A549 (cell line): ENCODE measurements around the gene KCNQ5.

Experiments used
- CBX2 ChIP-seq: fragments of 200-600 bp; sonication (generic); IDR thresholded peaks from 2 replicates; pipeline ENCODE4 v1.6.1; 2016; ENCODE audit warnings: low read depth, mild to moderate bottlenecking, borderline replicate concordance
- CHD2 ChIP-seq: fragments of 150-350 bp; IDR thresholded peaks from 2 replicates; pipeline ENCODE4 v1.6.1; 2014; ENCODE audit warnings: low read length; ENCODE audit not compliant: partially characterized antibody
- CHD4 ChIP-seq: fragments of 200-600 bp; sonication (generic); IDR thresholded peaks from 2 replicates; pipeline ENCODE4 v1.6.1; 2016; ENCODE audit warnings: antibody characterized with exemption, mild to moderate bottlenecking, borderline replicate concordance
- EP300 ChIP-seq, 2 experiments: fragments of >200 bp; sonication (Bioruptor Twin); formaldehyde crosslinking; IDR thresholded peaks; 2 replicates in 1 of 2; 3 replicates in 1 of 2; pipeline ENCODE4 v1.6.1; 2016 to 2017
- HOXB13 ChIP-seq: fragments of 250-450 bp; sonication (Bioruptor Pico); IDR thresholded peaks from 2 replicates; pipeline ENCODE4 v1.5.0; 2020; ENCODE audit warnings: low read depth, mild to moderate bottlenecking, moderate library complexity
- MYC ChIP-seq: IDR thresholded peaks from 2 replicates; pipeline ENCODE4 v1.6.1; 2012; ENCODE audit warnings: mild to moderate bottlenecking, inconsistent platforms, low read length, improper control_type of control experiment, borderline replicate concordance
- POLR2A ChIP-seq: IDR thresholded peaks from 2 replicates; pipeline ENCODE4 v1.6.1; 2012; ENCODE audit warnings: mild to moderate bottlenecking, low read length
- POLR2AphosphoS2 ChIP-seq: conservative IDR thresholded peaks from 2 replicates; pipeline ENCODE4 v1.6.1; 2012; ENCODE audit warnings: low read length, improper control_type of control experiment, inconsistent platforms
- RAD21 ChIP-seq, 2 experiments: fragments of >200 bp in 1 of 2; sonication (Bioruptor Twin) in 1 of 2; formaldehyde crosslinking in 1 of 2; IDR thresholded peaks in 1 of 2; conservative IDR thresholded peaks in 1 of 2; 2 replicates in 1 of 2; 3 replicates in 1 of 2; pipeline ENCODE4 v1.6.1; 2012 to 2018; ENCODE audit warnings: inconsistent platforms in 1 of 2
- TF ChIP-seq, protein P1 (sequence below): fragments of >200 bp; sonication (Bioruptor Twin); formaldehyde crosslinking; IDR thresholded peaks from 3 replicates; pipeline ENCODE4 v1.5.1; 2016
- TF ChIP-seq, protein P2 (sequence below): fragments of 200-600 bp; sonication (generic); IDR thresholded peaks from 2 replicates; pipeline ENCODE4 v1.6.1; 2016; ENCODE audit warnings: antibody characterized with exemption, mild to moderate bottlenecking, moderate library complexity

DNA sequence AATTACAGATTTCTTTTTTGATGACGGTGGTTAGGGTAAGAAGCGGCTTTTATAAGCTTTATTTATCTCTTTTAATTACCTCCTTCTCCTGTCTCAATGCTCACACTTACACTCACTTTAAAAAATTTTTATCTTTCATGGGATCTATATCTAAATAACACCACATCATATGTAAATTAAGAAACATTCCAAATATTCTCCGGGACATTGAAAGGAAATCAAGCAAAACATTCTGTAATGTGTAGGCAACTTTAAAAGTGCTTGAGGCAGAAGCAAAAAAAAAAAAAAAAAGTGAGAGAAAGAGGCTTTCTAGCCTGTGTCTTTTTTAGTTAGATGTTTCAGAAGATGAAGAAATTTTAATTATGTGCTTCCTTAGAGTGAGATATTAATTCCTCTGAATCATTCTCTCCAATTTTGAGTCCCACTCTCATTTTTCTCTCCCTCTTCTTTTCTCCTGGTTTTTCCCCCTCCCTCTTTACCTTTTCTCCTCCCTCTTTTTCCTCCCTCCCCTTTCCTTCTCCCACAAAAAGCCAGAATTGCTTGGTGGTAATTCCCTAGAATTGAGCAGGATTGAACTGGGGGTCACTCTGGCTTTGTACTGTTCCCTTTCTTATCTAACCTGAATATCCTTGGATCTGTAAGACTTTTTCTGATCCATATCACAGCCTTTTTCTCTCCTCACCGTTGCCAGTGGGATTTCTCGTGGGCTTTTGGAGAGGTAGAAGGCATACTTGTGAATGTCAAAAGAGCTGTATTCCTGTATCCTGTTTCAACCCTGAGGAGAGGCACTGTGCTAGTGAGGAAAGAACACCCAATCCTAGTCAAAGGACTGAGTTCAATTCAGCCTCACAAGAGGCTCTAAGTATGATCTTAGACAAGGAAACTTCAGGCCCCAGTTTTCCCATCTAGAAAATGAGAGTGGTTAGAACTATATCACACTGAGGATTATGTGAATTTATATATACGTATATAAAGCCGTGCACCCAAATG, 30.4 kb downstream of the KCNQ5 start:
- TF ChIP-seq, protein P1, sequence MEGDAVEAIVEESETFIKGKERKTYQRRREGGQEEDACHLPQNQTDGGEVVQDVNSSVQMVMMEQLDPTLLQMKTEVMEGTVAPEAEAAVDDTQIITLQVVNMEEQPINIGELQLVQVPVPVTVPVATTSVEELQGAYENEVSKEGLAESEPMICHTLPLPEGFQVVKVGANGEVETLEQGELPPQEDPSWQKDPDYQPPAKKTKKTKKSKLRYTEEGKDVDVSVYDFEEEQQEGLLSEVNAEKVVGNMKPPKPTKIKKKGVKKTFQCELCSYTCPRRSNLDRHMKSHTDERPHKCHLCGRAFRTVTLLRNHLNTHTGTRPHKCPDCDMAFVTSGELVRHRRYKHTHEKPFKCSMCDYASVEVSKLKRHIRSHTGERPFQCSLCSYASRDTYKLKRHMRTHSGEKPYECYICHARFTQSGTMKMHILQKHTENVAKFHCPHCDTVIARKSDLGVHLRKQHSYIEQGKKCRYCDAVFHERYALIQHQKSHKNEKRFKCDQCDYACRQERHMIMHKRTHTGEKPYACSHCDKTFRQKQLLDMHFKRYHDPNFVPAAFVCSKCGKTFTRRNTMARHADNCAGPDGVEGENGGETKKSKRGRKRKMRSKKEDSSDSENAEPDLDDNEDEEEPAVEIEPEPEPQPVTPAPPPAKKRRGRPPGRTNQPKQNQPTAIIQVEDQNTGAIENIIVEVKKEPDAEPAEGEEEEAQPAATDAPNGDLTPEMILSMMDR, result no peak
- TF ChIP-seq EP300 (IDR thresholded peaks at IDR 0.05), result no peak
- no peak for TF ChIP-seq POLR2A
- no peak for TF ChIP-seq CBX2
- TF ChIP-seq, protein P2, sequence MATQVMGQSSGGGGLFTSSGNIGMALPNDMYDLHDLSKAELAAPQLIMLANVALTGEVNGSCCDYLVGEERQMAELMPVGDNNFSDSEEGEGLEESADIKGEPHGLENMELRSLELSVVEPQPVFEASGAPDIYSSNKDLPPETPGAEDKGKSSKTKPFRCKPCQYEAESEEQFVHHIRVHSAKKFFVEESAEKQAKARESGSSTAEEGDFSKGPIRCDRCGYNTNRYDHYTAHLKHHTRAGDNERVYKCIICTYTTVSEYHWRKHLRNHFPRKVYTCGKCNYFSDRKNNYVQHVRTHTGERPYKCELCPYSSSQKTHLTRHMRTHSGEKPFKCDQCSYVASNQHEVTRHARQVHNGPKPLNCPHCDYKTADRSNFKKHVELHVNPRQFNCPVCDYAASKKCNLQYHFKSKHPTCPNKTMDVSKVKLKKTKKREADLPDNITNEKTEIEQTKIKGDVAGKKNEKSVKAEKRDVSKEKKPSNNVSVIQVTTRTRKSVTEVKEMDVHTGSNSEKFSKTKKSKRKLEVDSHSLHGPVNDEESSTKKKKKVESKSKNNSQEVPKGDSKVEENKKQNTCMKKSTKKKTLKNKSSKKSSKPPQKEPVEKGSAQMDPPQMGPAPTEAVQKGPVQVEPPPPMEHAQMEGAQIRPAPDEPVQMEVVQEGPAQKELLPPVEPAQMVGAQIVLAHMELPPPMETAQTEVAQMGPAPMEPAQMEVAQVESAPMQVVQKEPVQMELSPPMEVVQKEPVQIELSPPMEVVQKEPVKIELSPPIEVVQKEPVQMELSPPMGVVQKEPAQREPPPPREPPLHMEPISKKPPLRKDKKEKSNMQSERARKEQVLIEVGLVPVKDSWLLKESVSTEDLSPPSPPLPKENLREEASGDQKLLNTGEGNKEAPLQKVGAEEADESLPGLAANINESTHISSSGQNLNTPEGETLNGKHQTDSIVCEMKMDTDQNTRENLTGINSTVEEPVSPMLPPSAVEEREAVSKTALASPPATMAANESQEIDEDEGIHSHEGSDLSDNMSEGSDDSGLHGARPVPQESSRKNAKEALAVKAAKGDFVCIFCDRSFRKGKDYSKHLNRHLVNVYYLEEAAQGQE, result no peak
- TF ChIP-seq MYC, result no peak
- no peak for TF ChIP-seq HOXB13
- TF ChIP-seq POLR2AphosphoS2, result no peak
- no peak for TF ChIP-seq RAD21 (conservative IDR thresholded peaks at IDR 0.05 in 1 of 2, IDR thresholded peaks at IDR 0.05 in 1 of 2)
- TF ChIP-seq CHD2, result no peak
- no peak for TF ChIP-seq CHD4
